GM12878 (cell line): ENCODE data around the gene KRT7.

Source experiments
- CTCF ChIP-seq, 3 experiments: IDR thresholded peaks in 2 of 3; conservative IDR thresholded peaks in 1 of 3; 2 replicates each; pipeline ENCODE4 v1.5.1; 2011; ENCODE audit warnings: low read depth in 3 of 3, low read length in 3 of 3, mild to moderate bottlenecking in 3 of 3, control low read depth in 2 of 3, moderate library complexity in 2 of 3, inconsistent platforms in 1 of 3, mixed read lengths in 1 of 3; ENCODE audit not compliant: control insufficient read depth in 2 of 3, insufficient read depth in 1 of 3; ENCODE audit errors: extremely low read depth in 1 of 3
- ETV6 ChIP-seq, 2 experiments: fragments of 450-650 bp in 1 of 2; IDR thresholded peaks in 1 of 2; conservative IDR thresholded peaks in 1 of 2; 2 replicates each; pipeline ENCODE4 v1.6.1; 2014; ENCODE audit warnings: antibody characterized with exemption in 1 of 2, borderline replicate concordance in 1 of 2, low read depth in 1 of 2, mild to moderate bottlenecking in 1 of 2, moderate library complexity in 1 of 2
- EZH2 ChIP-seq: IDR thresholded peaks from 2 replicates; pipeline ENCODE4 v1.6.1; 2012; ENCODE audit warnings: low read depth, mild to moderate bottlenecking, control low read depth, inconsistent platforms, low read length, borderline replicate concordance; ENCODE audit not compliant: control insufficient read depth
- HDAC2 ChIP-seq: fragments of 200-600 bp; sonication (generic); IDR thresholded peaks from 2 replicates; pipeline ENCODE4 v1.6.1; 2017
- NR2F1 ChIP-seq: fragments of 450-650 bp; conservative IDR thresholded peaks from 2 replicates; pipeline ENCODE4 v1.6.1; 2017; ENCODE audit warnings: mild to moderate bottlenecking
- RCOR1 ChIP-seq: conservative IDR thresholded peaks from 2 replicates; pipeline ENCODE4 v1.6.1; 2012; ENCODE audit warnings: low read depth, low read length, improper control_type of control experiment
- SMAD1 ChIP-seq: fragments of 450-650 bp; IDR thresholded peaks from 2 replicates; pipeline ENCODE4 v1.6.1; 2018; ENCODE audit warnings: mild to moderate bottlenecking, low read depth; ENCODE audit not compliant: partially characterized antibody
- USF2 ChIP-seq: IDR thresholded peaks from 2 replicates; pipeline ENCODE4 v1.6.1; 2011; ENCODE audit warnings: low read depth, low read length, improper control_type of control experiment, borderline replicate concordance

- no peak for TF ChIP-seq NR2F1
- TF ChIP-seq CTCF (IDR thresholded peaks at IDR 0.05 in 2 of 3, conservative IDR thresholded peaks at IDR 0.05 in 1 of 3; ENCODE audit: control insufficient read depth in 2 of 3, extremely low read depth in 1 of 3, insufficient read depth in 1 of 3, low read depth in 3 of 3, low read length in 3 of 3), result no peak
- no peak for TF ChIP-seq HDAC2
- no peak for TF ChIP-seq SMAD1
- TF ChIP-seq USF2, result no peak
- TF ChIP-seq RCOR1, result no peak
- no peak for TF ChIP-seq EZH2
- TF ChIP-seq ETV6 (conservative IDR thresholded peaks at IDR 0.05 in 1 of 2, IDR thresholded peaks at IDR 0.05 in 1 of 2; ENCODE audit: borderline replicate concordance in 1 of 2, low read depth in 1 of 2), result no peak
These were observed 13.9 kb downstream of the KRT7 start for GRCh38 chr12:52246720-52247621.
